ENCODE results near the gene STBD1.

The STBD1 gene

GRCh38 chr4:76305033-76305687 is 1.4 kb upstream of the STBD1 start:
- no peak for TF ChIP-seq ZBTB7A (IDR thresholded peaks at IDR 0.05; ENCODE audit: low read depth)
- no peak for TF ChIP-seq CREB1 (IDR thresholded peaks at IDR 0.05; ENCODE audit: low read depth)
- no peak for TF ChIP-seq EGR1 (IDR thresholded peaks at IDR 0.05)
- TF ChIP-seq CEBPB (IDR thresholded peaks at IDR 0.05) = no peak

GRCh38 chr4:76306882-76307659 is 538 bp downstream of the STBD1 start:
- TF ChIP-seq TAF1 (IDR thresholded peaks at IDR 0.05; ENCODE audit: low read depth) (no peak), RAD21 (IDR thresholded peaks at IDR 0.05; ENCODE audit: low read depth) (peak; percentile 35)

- no peak for TF ChIP-seq FOXM1 (IDR thresholded peaks at IDR 0.05; ENCODE audit: borderline replicate concordance, low read depth)
- no peak for TF ChIP-seq REST (IDR thresholded peaks at IDR 0.05; ENCODE audit: low read depth)
- TF ChIP-seq ZBTB7A (IDR thresholded peaks at IDR 0.05; ENCODE audit: low read depth) = no peak
- no peak for TF ChIP-seq NFIC (IDR thresholded peaks at IDR 0.05)
- no peak for TF ChIP-seq EP300 (IDR thresholded peaks at IDR 0.05; ENCODE audit: borderline replicate concordance)
- no peak for TF ChIP-seq RAD21 (IDR thresholded peaks at IDR 0.05; ENCODE audit: low read depth)
- TF ChIP-seq, protein P1, sequence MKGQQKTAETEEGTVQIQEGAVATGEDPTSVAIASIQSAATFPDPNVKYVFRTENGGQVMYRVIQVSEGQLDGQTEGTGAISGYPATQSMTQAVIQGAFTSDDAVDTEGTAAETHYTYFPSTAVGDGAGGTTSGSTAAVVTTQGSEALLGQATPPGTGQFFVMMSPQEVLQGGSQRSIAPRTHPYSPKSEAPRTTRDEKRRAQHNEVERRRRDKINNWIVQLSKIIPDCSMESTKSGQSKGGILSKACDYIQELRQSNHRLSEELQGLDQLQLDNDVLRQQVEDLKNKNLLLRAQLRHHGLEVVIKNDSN (IDR thresholded peaks at IDR 0.05) = no peak
- TF ChIP-seq EGR1 (IDR thresholded peaks at IDR 0.05) = no peak
- TF ChIP-seq TAF1 (IDR thresholded peaks at IDR 0.05; ENCODE audit: low read depth) = no peak
- no peak for TF ChIP-seq CREB1 (IDR thresholded peaks at IDR 0.05; ENCODE audit: low read depth)
- no peak for TF ChIP-seq TCF12 (IDR thresholded peaks at IDR 0.05; ENCODE audit: low read depth)
- no peak for TF ChIP-seq CEBPB (IDR thresholded peaks at IDR 0.05)
- no peak for TF ChIP-seq YY1 (IDR thresholded peaks at IDR 0.05; ENCODE audit: low read depth)
- TF ChIP-seq, protein P2, sequence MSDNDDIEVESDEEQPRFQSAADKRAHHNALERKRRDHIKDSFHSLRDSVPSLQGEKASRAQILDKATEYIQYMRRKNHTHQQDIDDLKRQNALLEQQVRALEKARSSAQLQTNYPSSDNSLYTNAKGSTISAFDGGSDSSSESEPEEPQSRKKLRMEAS (IDR thresholded peaks at IDR 0.05) = no peak
- no peak for TF ChIP-seq TEAD4 (IDR thresholded peaks at IDR 0.05)
Measured at GRCh38 chr4:76307660-76308014, 1.1 kb downstream of the STBD1 start.

GRCh38 chr4:76308548-76308947 is 2.0 kb downstream of the STBD1 start:
- TF ChIP-seq NFIC (IDR thresholded peaks at IDR 0.05) (peak; percentile 47), CREB1 (IDR thresholded peaks at IDR 0.05; ENCODE audit: low read depth) (no peak)

DNA sequence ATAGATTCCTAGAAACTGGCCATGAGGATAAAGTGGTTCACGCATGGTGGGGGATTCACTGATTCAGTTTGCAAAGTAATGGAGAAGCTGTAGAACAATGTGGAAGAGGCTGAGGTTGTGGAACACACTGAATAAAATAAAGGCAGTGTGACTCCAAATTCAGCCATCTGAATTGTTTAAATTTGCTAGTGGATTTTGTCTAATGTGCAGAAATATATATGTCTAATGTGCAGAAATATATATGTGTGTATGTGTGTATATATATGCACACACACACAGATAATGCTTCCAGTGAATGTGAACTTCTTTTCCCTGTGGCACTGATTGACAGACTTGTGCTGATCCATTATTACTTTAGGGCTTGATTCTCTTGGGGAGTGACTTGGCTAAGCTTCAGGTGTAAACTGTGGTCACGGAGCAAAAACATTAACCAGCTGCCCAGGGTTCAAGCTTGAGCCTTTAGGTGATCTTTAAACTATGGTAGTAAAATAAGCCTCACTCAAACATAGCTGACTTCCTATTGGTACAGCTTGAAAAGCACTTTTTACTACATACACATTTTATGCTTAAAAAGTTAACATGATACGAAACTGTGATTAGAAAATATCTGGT is 3.5 kb downstream of the STBD1 start:
- TF ChIP-seq FOXM1 (IDR thresholded peaks at IDR 0.05; ENCODE audit: borderline replicate concordance, low read depth) = no peak
- TF ChIP-seq ZBTB7A (IDR thresholded peaks at IDR 0.05; ENCODE audit: low read depth) = no peak
- TF ChIP-seq EGR1 (IDR thresholded peaks at IDR 0.05) = no peak
- no peak for TF ChIP-seq TCF12 (IDR thresholded peaks at IDR 0.05; ENCODE audit: low read depth)

GRCh38 chr4:76310683-76311082 is 4.2 kb downstream of the STBD1 start:
- TF ChIP-seq, protein P1 (IDR thresholded peaks at IDR 0.05) = no peak
- no peak for TF ChIP-seq EGR1 (IDR thresholded peaks at IDR 0.05)
- TF ChIP-seq REST (IDR thresholded peaks at IDR 0.05; ENCODE audit: low read depth) = no peak
- TF ChIP-seq TEAD4 (IDR thresholded peaks at IDR 0.05) = no peak
- TF ChIP-seq YY1 (IDR thresholded peaks at IDR 0.05; ENCODE audit: low read depth) = no peak
- TF ChIP-seq NFIC (IDR thresholded peaks at IDR 0.05) = no peak
- TF ChIP-seq TCF12 (IDR thresholded peaks at IDR 0.05; ENCODE audit: low read depth) = no peak
- TF ChIP-seq ZBTB7A (IDR thresholded peaks at IDR 0.05; ENCODE audit: low read depth) = no peak
- no peak for TF ChIP-seq RAD21 (IDR thresholded peaks at IDR 0.05; ENCODE audit: low read depth)
- no peak for TF ChIP-seq FOXM1 (IDR thresholded peaks at IDR 0.05; ENCODE audit: borderline replicate concordance, low read depth)
- TF ChIP-seq CREB1 (IDR thresholded peaks at IDR 0.05; ENCODE audit: low read depth) = no peak
- TF ChIP-seq, protein P2 (IDR thresholded peaks at IDR 0.05) = no peak
- TF ChIP-seq EP300 (IDR thresholded peaks at IDR 0.05; ENCODE audit: borderline replicate concordance) = no peak
- TF ChIP-seq TAF1 (IDR thresholded peaks at IDR 0.05; ENCODE audit: low read depth) = no peak
- TF ChIP-seq CEBPB (IDR thresholded peaks at IDR 0.05) = no peak
